Mesodermal cell (in vitro differentiated cells): Measurements from ENCODE around the gene SDHD.

Experiments
- H3K27ac ChIP-seq: 2 replicates; pipeline ENCODE4 v1.7.0; 2013; ENCODE audit warnings: mild to moderate bottlenecking, low read depth, low read length, moderate library complexity; ENCODE audit not compliant: severe bottlenecking
- H3K36me3 ChIP-seq: 2 replicates; pipeline ENCODE4 v1.7.1; 2013; ENCODE audit warnings: mild to moderate bottlenecking, low read length, moderate library complexity; ENCODE audit not compliant: control insufficient read depth, insufficient read depth
- H3K4me1 ChIP-seq: one replicate; pipeline ENCODE4 v1.7.1; 2013; ENCODE audit warnings: mild to moderate bottlenecking, low read length; ENCODE audit not compliant: insufficient read depth, control insufficient read depth, poor library complexity, severe bottlenecking
- H3K4me3 ChIP-seq: 2 replicates; pipeline ENCODE4 v1.7.0; 2013; ENCODE audit warnings: low read length, control low read depth, mild to moderate bottlenecking; ENCODE audit not compliant: insufficient read depth, poor library complexity, severe bottlenecking; ENCODE audit errors: extremely low read depth
- H3K9me3 ChIP-seq: 2 replicates; pipeline ENCODE4 v1.7.1; 2013; ENCODE audit warnings: mild to moderate bottlenecking, low read length, moderate library complexity; ENCODE audit not compliant: control insufficient read depth
- WGBS, 2 experiments: methylation state at CpG; one replicate each; pipeline ENCODE4 v1.1.5; 2013; ENCODE audit warnings: missing lambda C conversion rate in 2 of 2; ENCODE audit not compliant: insufficient coverage in 2 of 2; 5-methylcytosine and 5-hydroxymethylcytosine counted together

The SDHD gene

GRCh38 chr11:112128483-112129121 lies 41.9 kb downstream of the SDHD start:
- H3K9me3 ChIP-seq: no peaks in the 10 kb centered on the region
- 57 to 90% methylated on average over 1 to 3 of the region's 3 CpGs for WGBS, 2 experiments
- H3K36me3 ChIP-seq: no peaks in the 10 kb centered on the region
- H3K4me3 ChIP-seq: no peak overlapping the region
- no peak overlapping the region for H3K27ac ChIP-seq
- H3K4me1 ChIP-seq: no peaks in the 10 kb centered on the region

GRCh38 chr11:112129656-112130055 lies 43.0 kb downstream of the SDHD start:
- Histone ChIP-seq H3K4me3 (no peak overlapping the region), H3K27ac (no peak overlapping the region), H3K4me1 (no peaks in the 10 kb centered on the region), H3K36me3 (no peaks in the 10 kb centered on the region), H3K9me3 (no peaks in the 10 kb centered on the region)
- WGBS, 2 experiments: 88 to 94% methylated on average over 3 to 5 of the region's 5 CpGs

- no peak overlapping the region for H3K4me3 ChIP-seq
- WGBS, 2 experiments: 80 to 100% methylated on average over 1 to 2 of the region's 2 CpGs
Measured at GRCh38 chr11:112132737-112133136, 46.1 kb downstream of the SDHD start.

GRCh38 chr11:112134473-112134872 lies 47.8 kb downstream of the SDHD start:
- Histone ChIP-seq H3K36me3 (no peaks in the 10 kb centered on the region), H3K4me1 (no peaks in the 10 kb centered on the region), H3K27ac (no peak overlapping the region), H3K9me3 (no peaks in the 10 kb centered on the region), H3K4me3 (no peak overlapping the region)
- WGBS, 2 experiments: 88 to 93% methylated on average over 2 of the region's 4 CpGs

More at GRCh38 chr11:112132737-112133136, 46.1 kb downstream of the SDHD start:
- no peaks in the 10 kb centered on the region for H3K4me1 ChIP-seq
- H3K36me3 ChIP-seq: no peaks in the 10 kb centered on the region
- no peak overlapping the region for H3K27ac ChIP-seq
- H3K9me3 ChIP-seq: no peaks in the 10 kb centered on the region

GRCh38 chr11:112143597-112143996 lies 56.9 kb downstream of the SDHD start:
- H3K27ac ChIP-seq: no peak overlapping the region
- H3K4me1 ChIP-seq: no peaks in the 10 kb centered on the region
- H3K9me3 ChIP-seq: peaks cover 6% of the 10 kb centered on the region
- no peaks in the 10 kb centered on the region for H3K36me3 ChIP-seq
- WGBS, 2 experiments: 87 to 89% methylated on average over 2 of the region's 3 CpGs
- H3K4me3 ChIP-seq: no peak overlapping the region
